ENCODE measurements around the gene SIRT3.
"Not testable (repeated sequence)": the region's sequence is repeated elsewhere in the genome, so short reads cannot be mapped to it uniquely, and the experiment has no call there.

SIRT3 gene

GRCh38 chr11:270451-271318 lies 34.5 kb upstream of the SIRT3 start:
- no peak for DNase-seq (ENCODE audit: low read depth in 2 of 2)

GRCh38 chr11:269146-269890 lies 33.2 kb upstream of the SIRT3 start:
- no peak for DNase-seq (ENCODE audit: low read depth in 2 of 2)

GRCh38 chr11:268716-269145 lies 32.6 kb upstream of the SIRT3 start:
- DNase-seq (ENCODE audit: low read depth in 2 of 2): not testable (repeated sequence)

- no peak for DNase-seq (ENCODE audit: low read depth in 2 of 2)
Observed at GRCh38 chr11:267491-267994, 31.4 kb upstream of the SIRT3 start.

- no peak for DNase-seq (ENCODE audit: low read depth in 2 of 2)
Observed at GRCh38 chr11:266676-267439, 30.7 kb upstream of the SIRT3 start.

- DNase-seq (ENCODE audit: low read depth in 2 of 2): no peak
Observed at GRCh38 chr11:261624-262023, 25.5 kb upstream of the SIRT3 start.

- DNase-seq (ENCODE audit: low read depth in 2 of 2): no peak
Observed at GRCh38 chr11:259413-259812, 23.3 kb upstream of the SIRT3 start.

GRCh38 chr11:257766-258493 lies 21.8 kb upstream of the SIRT3 start:
- no peak for DNase-seq (ENCODE audit: low read depth in 2 of 2)

GRCh38 chr11:256952-257737 lies 21.0 kb upstream of the SIRT3 start:
- no peak for DNase-seq (ENCODE audit: low read depth in 2 of 2)

GRCh38 chr11:255816-256215 lies 19.7 kb upstream of the SIRT3 start:
- DNase-seq (ENCODE audit: low read depth in 2 of 2): no peak

GRCh38 chr11:255176-255575 lies 19.0 kb upstream of the SIRT3 start:
- DNase-seq (ENCODE audit: low read depth in 2 of 2): no peak

GRCh38 chr11:253886-254270 lies 17.7 kb upstream of the SIRT3 start:
- DNase-seq (ENCODE audit: low read depth in 2 of 2): no peak

GRCh38 chr11:253160-253885 lies 17.2 kb upstream of the SIRT3 start:
- DNase-seq (ENCODE audit: low read depth in 2 of 2): no peak

GRCh38 chr11:252666-253065 lies 16.5 kb upstream of the SIRT3 start:
- no peak for DNase-seq (ENCODE audit: low read depth in 2 of 2)

- DNase-seq (ENCODE audit: low read depth in 2 of 2): no peak
Observed at GRCh38 chr11:251550-251949, 15.4 kb upstream of the SIRT3 start.

GRCh38 chr11:250740-251299 lies 14.7 kb upstream of the SIRT3 start:
- DNase-seq (ENCODE audit: low read depth in 2 of 2): peak; percentile 68 to 73

- no peak for DNase-seq (ENCODE audit: low read depth in 2 of 2)
Observed at GRCh38 chr11:250274-250673, 14.1 kb upstream of the SIRT3 start.

- DNase-seq (ENCODE audit: low read depth in 2 of 2): no peak
Observed at GRCh38 chr11:249062-249461, 12.9 kb upstream of the SIRT3 start.

- no peak for DNase-seq (ENCODE audit: low read depth in 2 of 2)
Observed at GRCh38 chr11:244376-244775, 8.2 kb upstream of the SIRT3 start.

- no peak for DNase-seq (ENCODE audit: low read depth in 2 of 2)
Observed at GRCh38 chr11:241634-242033, 5.5 kb upstream of the SIRT3 start.

All from stimulated activated CD8-positive, alpha-beta memory T cell treated with anti-CD3 and anti-CD28 coated beads, Interleukin-2, amount 100 ng/mL, for 1 hour (primary cell).